NB4 (cell line): ENCODE results near the gene DAAM1.

Experiments
- DNase-seq: peaks from one replicate; pipeline ENCODE4 v3.0.0; 2010; ENCODE audit warnings: low read depth
- H3K4me3 ChIP-seq: one replicate; pipeline ENCODE4 v1.5.1; 2011; ENCODE audit warnings: mild to moderate bottlenecking, low read depth, low read length, moderate library complexity
- MYC ChIP-seq: IDR thresholded peaks from 2 replicates; pipeline ENCODE4 v1.6.1; 2011; ENCODE audit warnings: low read depth, low read length
- POLR2A ChIP-seq: IDR thresholded peaks from 2 replicates; pipeline ENCODE4 v1.6.1; 2011; ENCODE audit warnings: mild to moderate bottlenecking; ENCODE audit not compliant: insufficient read length; ENCODE audit errors: extremely low read depth
- TF ChIP-seq, protein P1 (sequence below): IDR thresholded peaks from 2 replicates; pipeline ENCODE4 v1.6.1; 2011; ENCODE audit warnings: low read depth, low read length
- TF ChIP-seq, protein P2 (sequence below): IDR thresholded peaks from one replicate; pipeline ENCODE4 v1.5.1; 2012; ENCODE audit warnings: low read depth, low read length

The DAAM1 gene

DNA sequence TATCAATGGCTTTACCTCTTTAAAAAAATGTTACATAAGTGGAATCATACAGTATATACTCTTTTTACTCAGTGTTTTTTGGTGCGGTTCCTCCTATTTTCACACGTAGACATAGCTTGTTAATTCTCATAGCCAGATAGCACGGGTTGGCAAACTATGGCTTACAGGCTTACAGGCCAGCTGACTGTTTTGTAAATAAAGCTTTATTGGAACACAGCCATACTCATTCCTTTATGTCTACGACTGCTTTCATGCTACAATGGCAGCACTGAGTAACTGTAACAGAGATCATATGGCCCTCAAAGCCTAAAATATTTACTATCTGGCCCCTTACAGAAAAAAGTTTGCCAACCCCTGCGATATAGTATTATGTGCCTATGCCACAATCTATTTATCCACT is 5.8 kb upstream of the DAAM1 start:
- no peak for TF ChIP-seq POLR2A
- TF ChIP-seq, protein P1, sequence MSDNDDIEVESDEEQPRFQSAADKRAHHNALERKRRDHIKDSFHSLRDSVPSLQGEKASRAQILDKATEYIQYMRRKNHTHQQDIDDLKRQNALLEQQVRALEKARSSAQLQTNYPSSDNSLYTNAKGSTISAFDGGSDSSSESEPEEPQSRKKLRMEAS = no peak
- no peak for TF ChIP-seq MYC
- TF ChIP-seq, protein P2, sequence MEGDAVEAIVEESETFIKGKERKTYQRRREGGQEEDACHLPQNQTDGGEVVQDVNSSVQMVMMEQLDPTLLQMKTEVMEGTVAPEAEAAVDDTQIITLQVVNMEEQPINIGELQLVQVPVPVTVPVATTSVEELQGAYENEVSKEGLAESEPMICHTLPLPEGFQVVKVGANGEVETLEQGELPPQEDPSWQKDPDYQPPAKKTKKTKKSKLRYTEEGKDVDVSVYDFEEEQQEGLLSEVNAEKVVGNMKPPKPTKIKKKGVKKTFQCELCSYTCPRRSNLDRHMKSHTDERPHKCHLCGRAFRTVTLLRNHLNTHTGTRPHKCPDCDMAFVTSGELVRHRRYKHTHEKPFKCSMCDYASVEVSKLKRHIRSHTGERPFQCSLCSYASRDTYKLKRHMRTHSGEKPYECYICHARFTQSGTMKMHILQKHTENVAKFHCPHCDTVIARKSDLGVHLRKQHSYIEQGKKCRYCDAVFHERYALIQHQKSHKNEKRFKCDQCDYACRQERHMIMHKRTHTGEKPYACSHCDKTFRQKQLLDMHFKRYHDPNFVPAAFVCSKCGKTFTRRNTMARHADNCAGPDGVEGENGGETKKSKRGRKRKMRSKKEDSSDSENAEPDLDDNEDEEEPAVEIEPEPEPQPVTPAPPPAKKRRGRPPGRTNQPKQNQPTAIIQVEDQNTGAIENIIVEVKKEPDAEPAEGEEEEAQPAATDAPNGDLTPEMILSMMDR = no peak
- DNase-seq = no peak
- no peak overlapping the region for H3K4me3 ChIP-seq

DNA sequence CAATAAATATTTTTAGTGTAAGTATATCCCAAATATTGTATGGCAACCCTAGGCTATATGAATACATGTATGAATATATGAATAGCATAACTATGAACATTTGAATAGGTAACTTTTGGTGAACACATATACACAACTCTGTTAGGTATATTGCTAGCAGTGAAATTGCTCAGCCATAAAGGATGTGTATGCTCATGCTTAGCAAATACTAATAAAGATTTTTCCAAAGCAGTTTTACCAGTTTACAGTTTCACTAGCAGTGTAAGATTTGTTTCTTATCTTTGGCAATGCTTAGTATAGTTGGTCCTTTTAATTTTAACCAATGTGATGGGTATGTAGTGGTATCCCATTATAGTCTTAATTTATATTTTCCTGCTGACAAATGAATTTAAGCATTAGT is 5.3 kb upstream of the DAAM1 start:
- no peak for DNase-seq

DNA sequence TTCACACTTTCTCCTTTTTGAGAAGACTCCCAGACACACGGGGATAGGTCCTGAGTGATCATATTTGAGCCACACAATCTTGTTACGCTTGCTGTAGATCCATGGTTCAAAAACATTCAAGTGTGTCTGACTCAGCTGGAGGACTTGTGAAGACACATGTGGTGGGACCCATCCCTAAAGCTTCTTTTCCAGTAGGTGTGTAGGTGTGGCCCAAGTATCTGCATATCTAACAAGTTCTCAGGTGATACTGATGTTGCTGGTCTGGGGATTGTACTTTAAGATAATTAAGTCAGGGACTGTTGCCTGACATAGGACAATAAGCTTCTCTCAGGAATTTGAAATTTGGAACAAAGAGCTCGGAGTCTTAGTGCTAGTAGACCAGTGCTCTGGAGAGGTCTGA is 4.1 kb upstream of the DAAM1 start:
- DNase-seq = no peak
- H3K4me3 ChIP-seq = no peak overlapping the region
- TF ChIP-seq, protein P1 = no peak
- TF ChIP-seq, protein P2 = no peak
- no peak for TF ChIP-seq MYC
- TF ChIP-seq POLR2A = no peak

More for the DNA sequence above, 5.3 kb upstream of the DAAM1 start:
- no peak overlapping the region for H3K4me3 ChIP-seq
- TF ChIP-seq POLR2A (no peak), MYC (no peak)
- TF ChIP-seq, protein P2 = no peak
- TF ChIP-seq, protein P1 = no peak

DNA sequence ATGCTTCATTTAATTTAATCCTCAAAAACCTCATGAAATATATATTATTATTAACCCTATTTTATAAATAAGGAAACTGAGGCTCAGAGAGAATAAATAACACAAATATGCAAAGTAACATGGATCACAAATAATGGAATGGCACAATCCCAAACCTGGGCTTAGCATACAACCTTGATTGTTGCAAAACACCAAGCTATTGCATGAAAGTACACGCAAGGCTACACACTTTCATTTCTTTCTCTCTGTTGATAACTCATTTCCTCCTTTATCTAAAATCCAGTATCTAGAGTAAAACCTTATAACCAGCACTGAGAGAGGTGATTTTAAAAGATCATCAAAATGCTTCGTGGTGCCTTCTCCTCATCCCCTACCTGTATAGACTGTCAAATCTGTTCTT is 2.8 kb upstream of the DAAM1 start:
- no peak overlapping the region for H3K4me3 ChIP-seq
- DNase-seq = no peak
- TF ChIP-seq, protein P2 = no peak
- TF ChIP-seq MYC (no peak), POLR2A (no peak)
- TF ChIP-seq, protein P1 = no peak

DNA sequence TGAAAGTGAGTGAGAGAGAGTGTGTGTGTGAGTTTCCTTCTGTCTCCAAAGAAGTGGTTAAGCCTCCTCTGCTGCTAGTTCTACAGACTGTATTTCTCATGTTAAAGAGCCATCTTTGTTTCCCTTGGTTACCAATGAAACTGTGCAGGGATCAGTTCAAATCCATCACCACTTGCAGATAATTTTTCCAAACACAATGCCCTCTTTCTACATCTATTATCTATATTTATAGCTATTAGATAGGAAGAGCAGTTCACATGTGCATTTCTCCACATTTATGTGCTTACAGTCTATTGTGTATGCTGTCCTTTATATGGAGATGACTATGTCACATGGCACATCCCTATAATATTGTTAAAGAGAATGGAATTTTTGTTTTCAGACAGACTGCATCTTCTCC is 2.2 kb upstream of the DAAM1 start:
- TF ChIP-seq, protein P1 = no peak
- no peak for TF ChIP-seq POLR2A
- TF ChIP-seq MYC = no peak
- TF ChIP-seq, protein P2 = no peak
- DNase-seq = no peak
- no peak overlapping the region for H3K4me3 ChIP-seq

DNA sequence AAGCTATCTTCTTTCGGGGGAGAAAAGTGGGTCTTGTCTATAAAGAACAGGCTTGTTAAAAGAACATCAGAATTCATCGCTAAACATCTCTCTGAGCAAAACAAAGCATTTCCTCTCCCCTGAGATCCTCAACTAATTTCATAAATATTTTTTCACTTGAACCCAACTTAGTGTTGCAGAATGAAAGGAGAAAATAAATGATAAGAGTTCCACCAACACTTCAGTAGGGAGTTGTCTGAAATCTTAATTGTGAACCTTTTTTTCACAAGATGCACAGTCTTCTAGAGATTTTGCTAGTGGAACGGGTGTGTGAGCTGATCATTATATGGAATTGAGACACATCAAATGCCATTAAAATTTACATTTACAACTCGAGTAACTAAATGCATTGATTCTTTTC is 1.3 kb upstream of the DAAM1 start:
- TF ChIP-seq, protein P2 = no peak
- no peak for TF ChIP-seq MYC
- H3K4me3 ChIP-seq = no peak overlapping the region
- DNase-seq = no peak
